ENCODE results near the gene PHLPP1. TPM values are rescaled to one million over a fixed set of nuclear protein-coding genes. Genes with fewer than 3 reads are reported as not detected.

The PHLPP1 gene
- total RNA-seq, 2 donors from 2014 or later: 22.1 to 24.2 TPM

DNA sequence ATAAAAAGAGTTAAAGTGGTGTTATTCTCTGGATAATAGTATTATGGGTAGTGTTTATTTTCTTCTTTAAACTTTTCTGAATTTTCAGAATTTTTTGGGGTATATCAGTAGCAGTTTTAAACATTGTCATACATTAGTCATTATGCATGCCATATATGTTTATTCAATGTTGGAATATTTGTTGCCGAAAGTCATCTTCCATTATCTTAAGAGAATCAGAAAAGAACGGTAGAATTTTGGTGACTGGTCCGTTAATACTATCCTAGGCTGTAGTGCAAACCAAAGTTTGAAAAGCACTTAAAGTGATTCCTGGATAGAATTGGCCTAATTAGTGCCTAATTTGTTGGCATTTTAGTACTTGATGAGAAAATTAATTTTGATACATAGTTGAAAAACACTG, 244.1 kb downstream of the PHLPP1 start:
- no peaks in the 10 kb centered on the region for H3K4me1 ChIP-seq
- intact Hi-C loops (cut with DNase I): loop anchor here (5.0 kb wide), 1 partner anchor 247 kb away; no protein-coding TSS in a partner anchor
- H3K9me3 ChIP-seq: no peaks in the 10 kb centered on the region
- TF ChIP-seq, protein P1, sequence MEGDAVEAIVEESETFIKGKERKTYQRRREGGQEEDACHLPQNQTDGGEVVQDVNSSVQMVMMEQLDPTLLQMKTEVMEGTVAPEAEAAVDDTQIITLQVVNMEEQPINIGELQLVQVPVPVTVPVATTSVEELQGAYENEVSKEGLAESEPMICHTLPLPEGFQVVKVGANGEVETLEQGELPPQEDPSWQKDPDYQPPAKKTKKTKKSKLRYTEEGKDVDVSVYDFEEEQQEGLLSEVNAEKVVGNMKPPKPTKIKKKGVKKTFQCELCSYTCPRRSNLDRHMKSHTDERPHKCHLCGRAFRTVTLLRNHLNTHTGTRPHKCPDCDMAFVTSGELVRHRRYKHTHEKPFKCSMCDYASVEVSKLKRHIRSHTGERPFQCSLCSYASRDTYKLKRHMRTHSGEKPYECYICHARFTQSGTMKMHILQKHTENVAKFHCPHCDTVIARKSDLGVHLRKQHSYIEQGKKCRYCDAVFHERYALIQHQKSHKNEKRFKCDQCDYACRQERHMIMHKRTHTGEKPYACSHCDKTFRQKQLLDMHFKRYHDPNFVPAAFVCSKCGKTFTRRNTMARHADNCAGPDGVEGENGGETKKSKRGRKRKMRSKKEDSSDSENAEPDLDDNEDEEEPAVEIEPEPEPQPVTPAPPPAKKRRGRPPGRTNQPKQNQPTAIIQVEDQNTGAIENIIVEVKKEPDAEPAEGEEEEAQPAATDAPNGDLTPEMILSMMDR (IDR thresholded peaks at IDR 0.05): no peak
- no peak overlapping the region for H3K4me3 ChIP-seq
- no peak overlapping the region for H3K27ac ChIP-seq
- no peak for DNase-seq
- no peak overlapping the region for H3K9ac ChIP-seq (ENCODE audit: low read depth in 2 of 2, low read length in 2 of 2)
- no peaks in the 10 kb centered on the region for H3K27me3 ChIP-seq
- no peaks in the 10 kb centered on the region for H3K36me3 ChIP-seq

DNA sequence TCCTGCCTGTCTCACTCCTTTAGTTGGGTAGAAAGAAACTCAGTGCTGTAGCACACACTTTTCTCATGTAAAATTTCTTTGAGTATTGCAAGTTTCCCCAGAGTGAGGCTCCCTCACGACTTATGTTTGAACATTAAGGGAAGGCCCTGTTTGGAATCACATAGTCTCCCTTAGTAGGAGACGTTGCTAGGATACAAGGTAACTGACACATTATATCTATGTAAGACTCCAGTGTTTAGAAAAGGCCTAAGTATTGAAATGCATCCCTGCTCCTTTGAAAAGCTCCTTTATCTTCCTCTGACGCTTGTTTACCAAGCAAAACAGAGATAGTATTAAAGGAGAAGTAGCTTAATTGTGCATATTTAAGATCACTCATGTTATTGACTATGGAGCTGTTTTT, 248.2 kb downstream of the PHLPP1 start:
- Histone ChIP-seq H3K9me3 (no peaks in the 10 kb centered on the region), H3K9ac (ENCODE audit: low read depth in 2 of 2, low read length in 2 of 2) (no peak overlapping the region)
- TF ChIP-seq, protein P1 (IDR thresholded peaks at IDR 0.05): no peak

DNA sequence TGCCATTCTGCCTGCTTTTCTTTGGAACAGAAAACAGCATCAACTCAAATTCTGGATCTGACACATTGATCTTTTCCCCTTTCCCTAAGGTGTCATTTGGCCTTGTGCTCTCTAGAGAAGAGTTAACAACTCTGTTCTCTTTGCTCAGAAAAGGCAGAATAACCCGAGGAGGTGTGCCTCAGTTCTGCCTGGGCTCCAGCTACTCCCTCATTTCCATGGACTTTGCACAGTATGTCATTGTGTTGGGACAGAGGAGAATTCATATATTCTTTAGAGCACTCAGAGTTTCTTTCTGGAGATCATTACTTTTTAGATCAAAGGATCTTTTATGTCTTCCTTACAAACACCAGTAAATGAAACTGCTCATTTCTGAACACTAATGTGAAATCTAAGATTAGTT, 249.1 kb downstream of the PHLPP1 start:
- Histone ChIP-seq H3K27ac (no peak overlapping the region), H3K27me3 (no peaks in the 10 kb centered on the region), H3K9me3 (no peaks in the 10 kb centered on the region), H3K4me3 (no peak overlapping the region), H3K36me3 (no peaks in the 10 kb centered on the region), H3K9ac (ENCODE audit: low read depth in 2 of 2, low read length in 2 of 2) (no peak overlapping the region), H3K4me1 (no peaks in the 10 kb centered on the region)
- intact Hi-C loops (cut with DNase I): no loop called here
- no peak for DNase-seq
- TF ChIP-seq, protein P1 (IDR thresholded peaks at IDR 0.05): no peak

More for the DNA sequence above, 248.2 kb downstream of the PHLPP1 start:
- Histone ChIP-seq H3K4me1 (no peaks in the 10 kb centered on the region), H3K4me3 (no peak overlapping the region), H3K36me3 (no peaks in the 10 kb centered on the region), H3K27ac (no peak overlapping the region), H3K27me3 (no peaks in the 10 kb centered on the region)
- intact Hi-C loops (cut with DNase I): no loop called here
- DNase-seq: no peak

DNA sequence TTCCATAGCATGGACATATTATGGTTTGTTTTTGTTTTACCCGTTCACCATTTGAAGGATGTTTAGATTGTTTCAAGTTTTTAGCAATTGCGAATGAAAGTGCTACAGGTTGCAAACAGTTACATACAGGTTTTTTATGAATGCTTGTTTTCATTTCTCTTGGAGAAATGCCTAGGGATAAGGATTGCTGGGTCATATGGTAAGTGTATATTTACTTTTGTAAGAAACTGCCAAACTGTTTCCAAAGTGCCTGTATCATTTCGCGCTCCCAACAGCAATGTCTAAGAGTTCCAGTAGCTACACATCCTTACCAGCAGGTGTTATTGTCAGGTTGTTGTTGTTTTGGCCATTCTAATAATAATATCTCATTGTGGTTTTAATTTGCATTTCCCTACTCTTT, 251.7 kb downstream of the PHLPP1 start:
- DNase-seq: no peak
- H3K27ac ChIP-seq: no peak overlapping the region
- H3K36me3 ChIP-seq: no peaks in the 10 kb centered on the region
- H3K4me1 ChIP-seq: no peaks in the 10 kb centered on the region
- no peaks in the 10 kb centered on the region for H3K9me3 ChIP-seq
- H3K27me3 ChIP-seq: no peaks in the 10 kb centered on the region
- intact Hi-C loops (cut with DNase I): no loop called here
- H3K4me3 ChIP-seq: no peak overlapping the region
- no peak overlapping the region for H3K9ac ChIP-seq (ENCODE audit: low read depth in 2 of 2, low read length in 2 of 2)
- TF ChIP-seq, protein P1 (IDR thresholded peaks at IDR 0.05): no peak

DNA sequence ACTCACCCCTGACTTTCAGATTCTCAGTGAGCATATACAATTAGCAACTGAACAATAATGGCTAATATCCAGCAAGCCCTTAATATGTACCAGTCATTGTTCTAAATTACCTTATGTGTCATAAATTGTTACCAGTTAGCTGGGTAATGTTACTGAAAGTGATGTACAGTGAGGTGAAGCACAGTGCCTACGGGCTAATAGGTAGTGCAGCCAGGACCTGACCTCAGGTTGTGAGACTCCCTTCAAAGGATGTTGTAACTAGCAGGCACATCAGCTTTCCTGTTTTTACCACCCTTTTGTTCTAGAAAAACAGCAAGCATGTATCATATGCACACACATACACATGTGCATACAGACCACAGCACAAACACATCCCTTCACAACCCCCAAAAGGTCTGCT, 258.3 kb downstream of the PHLPP1 start:
- H3K9me3 ChIP-seq: no peaks in the 10 kb centered on the region
- H3K27ac ChIP-seq: no peak overlapping the region
- H3K36me3 ChIP-seq: peaks cover under 1% of the 10 kb centered on the region
- H3K4me3 ChIP-seq: no peak overlapping the region
- no peaks in the 10 kb centered on the region for H3K4me1 ChIP-seq
- H3K9ac ChIP-seq (ENCODE audit: low read depth in 2 of 2, low read length in 2 of 2): no peak overlapping the region
- H3K27me3 ChIP-seq: no peaks in the 10 kb centered on the region
- intact Hi-C loops (cut with DNase I): no loop called here
- TF ChIP-seq, protein P1 (IDR thresholded peaks at IDR 0.05): no peak
- DNase-seq: no peak

DNA sequence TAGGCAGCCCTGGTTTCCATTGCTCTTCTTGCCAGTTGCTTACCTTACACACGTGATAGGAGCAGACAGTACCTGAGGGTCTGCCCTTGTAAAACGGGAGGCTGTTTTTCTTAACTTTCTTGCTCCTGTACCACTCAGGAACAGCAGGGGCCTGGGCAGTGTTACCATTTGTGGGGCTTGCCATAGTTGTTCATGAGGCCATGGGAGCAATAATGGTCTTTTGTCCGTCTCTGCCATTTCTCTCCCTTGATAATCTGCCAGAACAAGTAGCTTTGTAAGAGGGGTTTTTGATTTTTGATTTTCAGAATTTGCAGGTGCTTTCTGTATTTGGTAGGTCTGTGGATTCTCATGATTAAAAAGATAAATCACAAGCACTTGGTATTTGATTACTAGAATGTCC, 259.0 kb downstream of the PHLPP1 start:
- Histone ChIP-seq H3K9me3 (no peaks in the 10 kb centered on the region), H3K27ac (no peak overlapping the region), H3K4me3 (no peak overlapping the region), H3K9ac (ENCODE audit: low read depth in 2 of 2, low read length in 2 of 2) (no peak overlapping the region), H3K4me1 (no peaks in the 10 kb centered on the region), H3K36me3 (peaks cover 4% of the 10 kb centered on the region), H3K27me3 (no peaks in the 10 kb centered on the region)
- TF ChIP-seq, protein P1 (IDR thresholded peaks at IDR 0.05): no peak
- no peak for DNase-seq
- intact Hi-C loops (cut with DNase I): no loop called here
